A549 (cell line): ENCODE measurements around the gene FBXW2. TPM values are rescaled to one million over a fixed set of nuclear protein-coding genes. Genes with fewer than 3 reads are reported as not detected.

Experiments used
- ATAC-seq, 2 experiments: fragments of 200-7000 bp in 1 of 2; fragments of >200 bp in 1 of 2; cut with Nextera tagmentation in 1 of 2; cut with Tn5 transposase in 1 of 2; 3 replicates each; pipeline versions ENCODE4 v1.8.0 to v1.9.1; 2018 to 2020; ENCODE audit warnings: mild to moderate bottlenecking in 1 of 2, moderate library complexity in 1 of 2
- CTCF ChIA-PET: fragments of 300-600 bp; sonication (Branson Sonifier 250); formaldehyde crosslinking; extraction: SDS; loops from one replicate; lab custom pipeline; 2021; ENCODE audit warnings: antibody characterized with exemption, inconsistent platforms; lab: Yijun Ruan, JAX
- POLR2A ChIA-PET: fragments of 350-600 bp; formaldehyde crosslinking; extraction: SDS; loops from one replicate; lab custom pipeline; 2021; ENCODE audit warnings: antibody characterized with exemption, inconsistent platforms; lab: Yijun Ruan, JAX
- DNase-seq, 2 experiments: peaks; one replicate each; pipeline versions ENCODE4 v3.0.0 to v3.0.0-alpha.2; 2011 to 2016; ENCODE audit warnings: low read depth in 1 of 2, low spot score in 1 of 2
- FAIRE-seq: peaks from 2 replicates; lab custom pipeline; 2011; peaks lifted over from hg19 to GRCh38; lab: Jason Lieb, UNC
- H3K27ac ChIP-seq, 2 experiments: fragments of >200 bp; sonication (Bioruptor Twin); formaldehyde crosslinking; 3 replicates each; pipeline ENCODE4 v1.5.1; 2016 to 2017
- H3K4me1 ChIP-seq: fragments of >200 bp; sonication (Bioruptor Twin); formaldehyde crosslinking; 3 replicates; pipeline ENCODE4 v1.6.1; 2016
- H3K4me2 ChIP-seq: fragments of >200 bp; sonication (Bioruptor Twin); formaldehyde crosslinking; 3 replicates; pipeline ENCODE4 v1.6.1; 2016
- H3K4me3 ChIP-seq: fragments of >200 bp; sonication (Bioruptor Twin); formaldehyde crosslinking; 3 replicates; pipeline ENCODE4 v1.5.1; 2016
- H3K9me3 ChIP-seq: fragments of >200 bp; sonication (Bioruptor Twin); formaldehyde crosslinking; 3 replicates; pipeline ENCODE4 v1.6.1; 2016
- BHLHE40 ChIP-seq: IDR thresholded peaks from 2 replicates; pipeline ENCODE4 v1.6.1; 2012; ENCODE audit warnings: low read depth, low read length, inconsistent platforms
- CBX8 ChIP-seq: fragments of 200-600 bp; sonication (generic); IDR thresholded peaks from 2 replicates; pipeline ENCODE4 v1.6.1; 2016
- CHD2 ChIP-seq: fragments of 150-350 bp; IDR thresholded peaks from 2 replicates; pipeline ENCODE4 v1.6.1; 2014; ENCODE audit warnings: low read length; ENCODE audit not compliant: partially characterized antibody
- GATA3 ChIP-seq: IDR thresholded peaks from 2 replicates; pipeline ENCODE4 v1.6.1; 2012; ENCODE audit warnings: borderline replicate concordance
- HDAC2 ChIP-seq: fragments of 200-600 bp; sonication (generic); IDR thresholded peaks from 2 replicates; pipeline ENCODE4 v1.6.1; 2016
- HOXA7 ChIP-seq: fragments of 250-450 bp; sonication (Bioruptor Pico); IDR thresholded peaks from 2 replicates; pipeline ENCODE4 v1.5.0; 2020; ENCODE audit warnings: mild to moderate bottlenecking, moderate library complexity
- HOXB13 ChIP-seq: fragments of 250-450 bp; sonication (Bioruptor Pico); IDR thresholded peaks from 2 replicates; pipeline ENCODE4 v1.5.0; 2020; ENCODE audit warnings: low read depth, mild to moderate bottlenecking, moderate library complexity
- HOXB5 ChIP-seq: fragments of 250-450 bp; sonication (Bioruptor Pico); IDR thresholded peaks from 2 replicates; pipeline ENCODE4 v1.5.0; 2020; ENCODE audit warnings: mild to moderate bottlenecking, moderate library complexity
- JUN ChIP-seq, 2 experiments: fragments of >200 bp; sonication (Bioruptor Twin); formaldehyde crosslinking; IDR thresholded peaks; 2 replicates in 1 of 2; 3 replicates in 1 of 2; pipeline ENCODE4 v1.6.1; 2016 to 2017
- JUNB ChIP-seq: fragments of >200 bp; sonication (Bioruptor Twin); formaldehyde crosslinking; IDR thresholded peaks from 2 replicates; pipeline ENCODE4 v1.6.1; 2016
- MYC ChIP-seq: IDR thresholded peaks from 2 replicates; pipeline ENCODE4 v1.6.1; 2012; ENCODE audit warnings: mild to moderate bottlenecking, inconsistent platforms, low read length, improper control_type of control experiment, borderline replicate concordance
- NPAS2 ChIP-seq: fragments of 250-450 bp; sonication (Bioruptor Pico); IDR thresholded peaks from 2 replicates; pipeline ENCODE4 v1.8.0; 2022; ENCODE audit warnings: mild to moderate bottlenecking, moderate library complexity, borderline replicate concordance
- NR3C1 ChIP-seq: fragments of >200 bp; sonication (Bioruptor Twin); formaldehyde crosslinking; IDR thresholded peaks from 3 replicates; pipeline ENCODE4 v1.6.1; 2017
- PHF8 ChIP-seq: fragments of 200-600 bp; sonication (generic); IDR thresholded peaks from 2 replicates; pipeline ENCODE4 v1.6.1; 2016; ENCODE audit warnings: low read depth, mild to moderate bottlenecking, antibody characterized with exemption, moderate library complexity, borderline replicate concordance
- POLR2A ChIP-seq: IDR thresholded peaks from 2 replicates; pipeline ENCODE4 v1.6.1; 2012; ENCODE audit warnings: mild to moderate bottlenecking, low read length
- POLR2AphosphoS2 ChIP-seq: conservative IDR thresholded peaks from 2 replicates; pipeline ENCODE4 v1.6.1; 2012; ENCODE audit warnings: low read length, improper control_type of control experiment, inconsistent platforms
- RFX5 ChIP-seq: fragments of 450-650 bp; IDR thresholded peaks from 2 replicates; pipeline ENCODE4 v1.7.1; 2014; ENCODE audit warnings: antibody characterized with exemption, mild to moderate bottlenecking, moderate library complexity
- SMC3 ChIP-seq: fragments of >200 bp; sonication (Bioruptor Twin); formaldehyde crosslinking; IDR thresholded peaks from 3 replicates; pipeline ENCODE4 v1.6.1; 2018; ENCODE audit warnings: inconsistent platforms
- TFCP2L1 ChIP-seq: fragments of 250-450 bp; sonication (Bioruptor Pico); IDR thresholded peaks from 2 replicates; pipeline ENCODE4 v1.5.0; 2021; ENCODE audit warnings: mild to moderate bottlenecking
- TP53 ChIP-seq: fragments of 250-450 bp; sonication (Bioruptor Pico); IDR thresholded peaks from 2 replicates; pipeline ENCODE4 v1.5.0; 2021; ENCODE audit warnings: mild to moderate bottlenecking, moderate library complexity
- ZC3H11A ChIP-seq: fragments of 450-650 bp; IDR thresholded peaks from 2 replicates; pipeline ENCODE4 v1.6.1; 2014; ENCODE audit warnings: antibody characterized with exemption, mild to moderate bottlenecking
- ZNF302 ChIP-seq: fragments of 250-450 bp; sonication (Bioruptor Pico); IDR thresholded peaks from 2 replicates; pipeline ENCODE4 v1.9.0; 2021; ENCODE audit warnings: inconsistent platforms, mild to moderate bottlenecking, moderate library complexity
- WGBS: methylation state at CpG from one replicate; pipeline ENCODE4 v1.1.6; 2017; ENCODE audit errors: missing lambda C conversion rate; 5-methylcytosine and 5-hydroxymethylcytosine counted together
- polyA minus RNA-seq: library from RNA; depleted of rRNA, polyadenylated mRNA; stranded (reverse); fragments of >200 nt; gene quantifications from 2 replicates; pipeline ENCODE4 v1.2.3, GENCODE V29; 2011; rRNA and poly(A)+ RNA removed
- polyA plus RNA-seq, 4 experiments: library from polyadenylated mRNA; depleted of rRNA in 3 of 4; stranded (reverse); fragments of >200 nt; fragmentation: RNase III in 1 of 4; extraction: RNeasy Plus Mini Kit Qiagen cat#74134 plus additional on column Dnase treatment in 1 of 4; gene quantifications; 2 replicates in 3 of 4; 3 replicates in 1 of 4; pipeline ENCODE4 v1.2.3, GENCODE V29; 2011 to 2017
- TF ChIP-seq, protein P1 (sequence below): IDR thresholded peaks from 2 replicates; pipeline ENCODE4 v1.6.1; 2012
- TF ChIP-seq, protein P2 (sequence below): fragments of 150-350 bp; IDR thresholded peaks from 2 replicates; pipeline ENCODE4 v1.6.1; 2014; ENCODE audit warnings: low read depth, mild to moderate bottlenecking, low read length
- TF ChIP-seq, protein P3 (sequence below): IDR thresholded peaks from 2 replicates; pipeline ENCODE4 v1.6.1; 2012; ENCODE audit warnings: low read depth, borderline replicate concordance
- TF ChIP-seq, protein P4 (sequence below): fragments of 250-450 bp; sonication (Bioruptor Pico); IDR thresholded peaks from 2 replicates; pipeline ENCODE4 v1.5.0; 2021; ENCODE audit warnings: mild to moderate bottlenecking, moderate library complexity, borderline replicate concordance
- TF ChIP-seq, protein P5 (sequence below): fragments of >200 bp; sonication (Bioruptor Twin); formaldehyde crosslinking; IDR thresholded peaks from 3 replicates; pipeline ENCODE4 v1.6.1; 2016
- TF ChIP-seq, protein P6 (sequence below): fragments of >200 bp; sonication (Bioruptor Twin); formaldehyde crosslinking; IDR thresholded peaks from 3 replicates; pipeline ENCODE4 v1.5.1; 2016

Gene FBXW2, protein sequence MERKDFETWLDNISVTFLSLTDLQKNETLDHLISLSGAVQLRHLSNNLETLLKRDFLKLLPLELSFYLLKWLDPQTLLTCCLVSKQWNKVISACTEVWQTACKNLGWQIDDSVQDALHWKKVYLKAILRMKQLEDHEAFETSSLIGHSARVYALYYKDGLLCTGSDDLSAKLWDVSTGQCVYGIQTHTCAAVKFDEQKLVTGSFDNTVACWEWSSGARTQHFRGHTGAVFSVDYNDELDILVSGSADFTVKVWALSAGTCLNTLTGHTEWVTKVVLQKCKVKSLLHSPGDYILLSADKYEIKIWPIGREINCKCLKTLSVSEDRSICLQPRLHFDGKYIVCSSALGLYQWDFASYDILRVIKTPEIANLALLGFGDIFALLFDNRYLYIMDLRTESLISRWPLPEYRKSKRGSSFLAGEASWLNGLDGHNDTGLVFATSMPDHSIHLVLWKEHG
- 56.0 and 60.0 TPM in 2 replicates for polyA plus RNA-seq (2011; rRNA removed)
- polyA plus RNA-seq (2012; cell fraction: cytosol; rRNA removed) = 28.8 and 29.0 TPM in 2 replicates
- polyA plus RNA-seq (2012; cell fraction: nucleus; rRNA removed) = 15.5 and 27.9 TPM in 2 replicates
- polyA plus RNA-seq (2017; fragmentation: RNase III; extraction: RNeasy Plus Mini Kit Qiagen cat#74134 plus additional on column Dnase treatment) = 28.8 to 33.5 TPM (median 33.1 TPM) in 3 replicates
- 50.3 and 56.8 TPM in 2 replicates for polyA minus RNA-seq

DNA sequence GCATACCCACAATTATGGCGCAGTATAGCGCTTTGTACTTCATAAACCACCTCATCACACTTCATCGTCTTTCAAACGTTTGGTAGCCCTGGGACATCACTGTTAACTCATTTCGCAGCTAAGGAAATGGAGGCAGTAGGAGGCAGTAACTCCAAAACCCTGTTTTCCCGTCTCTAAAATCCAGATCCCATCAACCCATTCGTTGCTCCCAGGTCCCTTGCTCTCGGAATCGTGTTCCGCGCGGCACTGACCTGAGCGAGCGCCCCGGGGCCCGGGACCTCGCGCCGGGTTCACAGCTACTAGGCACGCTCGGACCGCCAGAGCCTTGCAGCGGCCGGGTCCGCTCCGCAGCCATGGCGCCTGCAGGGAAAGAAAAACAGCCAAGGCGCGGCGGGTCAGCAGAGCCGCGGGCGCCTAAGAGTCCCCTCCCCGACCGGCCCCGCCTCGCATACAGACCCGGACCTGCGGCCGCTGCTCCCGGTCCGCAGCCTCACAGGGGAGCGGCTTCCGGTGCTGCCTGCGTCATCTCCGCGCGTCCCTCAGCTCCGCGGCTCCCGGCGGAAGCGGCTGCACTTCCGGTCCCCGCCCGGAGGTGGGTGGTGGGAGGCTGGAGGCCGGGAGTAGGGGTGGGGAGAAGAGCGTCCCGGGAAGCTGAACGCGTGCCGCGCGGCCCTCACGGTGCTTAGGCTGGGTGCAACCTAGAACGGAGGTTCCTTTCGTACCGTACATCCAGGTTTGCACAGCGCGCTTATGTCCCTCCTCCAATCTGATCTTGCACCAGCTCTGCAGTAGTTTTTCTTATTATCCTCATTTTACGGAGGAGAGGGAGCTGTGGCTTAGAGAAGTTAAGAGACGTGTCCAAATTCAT lies at the start of gene FBXW2:
Gene FBXW2, minus strand, starts transcription at position 519 of the 868 bp plus-strand sequence. CDS start 5,158 bp downstream, outside the sequence.
- peaks cover 16% of the 10 kb centered on the region for H3K4me1 ChIP-seq
- DNase-seq (peak; percentile 90 to 92), ATAC-seq (peak; percentile 99), FAIRE-seq (no peak)
- no peaks in the 10 kb centered on the region for H3K9me3 ChIP-seq
- WGBS = 2% methylated on average over 35 of the region's 72 CpGs
- ChIA-PET POLR2A (interaction anchor here (0.6 to 2.1 kb wide), 38 partner anchors 9 to 328 kb away, joined by 3 to 17 read pairs (median 4); partner anchors contain the start of genes MEGF9 and PHF19), CTCF (interaction anchor here (0.6 to 2.3 kb wide), 7 partner anchors 14 to 289 kb away, joined by 3 to 14 read pairs (median 4); no protein-coding TSS in a partner anchor)
- H3K4me2 ChIP-seq = peak within 1 kb of the TSS; percentile 79
- peak within 1 kb of the TSS; percentile 67 for H3K4me3 ChIP-seq
- peak within 1 kb of the TSS; percentile 89 to 97 for H3K27ac ChIP-seq
- TF ChIP-seq SMC3 = no peak; the same call in 2 of the 3 replicates
- TF ChIP-seq GATA3 = 0 out of 2 replicates have a peak, but pooled peaks have one; percentile 31
- TF ChIP-seq CHD2 = no peak
- TF ChIP-seq ZNF302 (CRISPR knock-in tag) = no peak
- TF ChIP-seq, protein P1, sequence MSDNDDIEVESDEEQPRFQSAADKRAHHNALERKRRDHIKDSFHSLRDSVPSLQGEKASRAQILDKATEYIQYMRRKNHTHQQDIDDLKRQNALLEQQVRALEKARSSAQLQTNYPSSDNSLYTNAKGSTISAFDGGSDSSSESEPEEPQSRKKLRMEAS = peak; percentile 94
- TF ChIP-seq PHF8 = peak; percentile 79; the same call in 1 of the 2 replicates
- no peak for TF ChIP-seq POLR2AphosphoS2
- TF ChIP-seq TFCP2L1 (CRISPR knock-in tag) = no peak
- TF ChIP-seq ZC3H11A = no peak
- TF ChIP-seq, protein P2, sequence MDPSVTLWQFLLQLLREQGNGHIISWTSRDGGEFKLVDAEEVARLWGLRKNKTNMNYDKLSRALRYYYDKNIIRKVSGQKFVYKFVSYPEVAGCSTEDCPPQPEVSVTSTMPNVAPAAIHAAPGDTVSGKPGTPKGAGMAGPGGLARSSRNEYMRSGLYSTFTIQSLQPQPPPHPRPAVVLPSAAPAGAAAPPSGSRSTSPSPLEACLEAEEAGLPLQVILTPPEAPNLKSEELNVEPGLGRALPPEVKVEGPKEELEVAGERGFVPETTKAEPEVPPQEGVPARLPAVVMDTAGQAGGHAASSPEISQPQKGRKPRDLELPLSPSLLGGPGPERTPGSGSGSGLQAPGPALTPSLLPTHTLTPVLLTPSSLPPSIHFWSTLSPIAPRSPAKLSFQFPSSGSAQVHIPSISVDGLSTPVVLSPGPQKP = peak; percentile 88
- TF ChIP-seq, protein P3, sequence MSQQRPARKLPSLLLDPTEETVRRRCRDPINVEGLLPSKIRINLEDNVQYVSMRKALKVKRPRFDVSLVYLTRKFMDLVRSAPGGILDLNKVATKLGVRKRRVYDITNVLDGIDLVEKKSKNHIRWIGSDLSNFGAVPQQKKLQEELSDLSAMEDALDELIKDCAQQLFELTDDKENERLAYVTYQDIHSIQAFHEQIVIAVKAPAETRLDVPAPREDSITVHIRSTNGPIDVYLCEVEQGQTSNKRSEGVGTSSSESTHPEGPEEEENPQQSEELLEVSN = peak; percentile 61
- no peak for TF ChIP-seq BHLHE40
- TF ChIP-seq NR3C1 = no peak
- peak; percentile 86 to 97; a peak in 4 of 5 replicates for TF ChIP-seq JUN (IDR thresholded peaks at IDR 0.05)
- TF ChIP-seq NPAS2 (CRISPR knock-in tag) = no peak
- TF ChIP-seq POLR2A = peak; percentile 96
- no peak for TF ChIP-seq JUNB
- TF ChIP-seq HOXB5 = no peak
- TF ChIP-seq, protein P4, sequence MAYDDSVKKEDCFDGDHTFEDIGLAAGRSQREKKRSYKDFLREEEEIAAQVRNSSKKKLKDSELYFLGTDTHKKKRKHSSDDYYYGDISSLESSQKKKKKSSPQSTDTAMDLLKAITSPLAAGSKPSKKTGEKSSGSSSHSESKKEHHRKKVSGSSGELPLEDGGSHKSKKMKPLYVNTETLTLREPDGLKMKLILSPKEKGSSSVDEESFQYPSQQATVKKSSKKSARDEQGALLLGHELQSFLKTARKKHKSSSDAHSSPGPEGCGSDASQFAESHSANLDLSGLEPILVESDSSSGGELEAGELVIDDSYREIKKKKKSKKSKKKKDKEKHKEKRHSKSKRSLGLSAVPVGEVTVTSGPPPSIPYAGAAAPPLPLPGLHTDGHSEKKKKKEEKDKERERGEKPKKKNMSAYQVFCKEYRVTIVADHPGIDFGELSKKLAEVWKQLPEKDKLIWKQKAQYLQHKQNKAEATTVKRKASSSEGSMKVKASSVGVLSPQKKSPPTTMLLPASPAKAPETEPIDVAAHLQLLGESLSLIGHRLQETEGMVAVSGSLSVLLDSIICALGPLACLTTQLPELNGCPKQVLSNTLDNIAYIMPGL (CRISPR knock-in tag) = no peak
- TF ChIP-seq HOXB13 = no peak
- TF ChIP-seq, protein P5, sequence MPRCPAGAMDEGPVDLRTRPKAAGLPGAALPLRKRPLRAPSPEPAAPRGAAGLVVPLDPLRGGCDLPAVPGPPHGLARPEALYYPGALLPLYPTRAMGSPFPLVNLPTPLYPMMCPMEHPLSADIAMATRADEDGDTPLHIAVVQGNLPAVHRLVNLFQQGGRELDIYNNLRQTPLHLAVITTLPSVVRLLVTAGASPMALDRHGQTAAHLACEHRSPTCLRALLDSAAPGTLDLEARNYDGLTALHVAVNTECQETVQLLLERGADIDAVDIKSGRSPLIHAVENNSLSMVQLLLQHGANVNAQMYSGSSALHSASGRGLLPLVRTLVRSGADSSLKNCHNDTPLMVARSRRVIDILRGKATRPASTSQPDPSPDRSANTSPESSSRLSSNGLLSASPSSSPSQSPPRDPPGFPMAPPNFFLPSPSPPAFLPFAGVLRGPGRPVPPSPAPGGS = peak; percentile 95
- TF ChIP-seq RFX5 = 0 out of 2 replicates have a peak, but pooled peaks have one; percentile 22
- no peak for TF ChIP-seq MYC
- no peak for TF ChIP-seq HOXA7 (CRISPR knock-in tag)
- TF ChIP-seq HDAC2 = no peak
- TF ChIP-seq TP53 (CRISPR knock-in tag) = no peak
- TF ChIP-seq CBX8 = no peak
- TF ChIP-seq, protein P6, sequence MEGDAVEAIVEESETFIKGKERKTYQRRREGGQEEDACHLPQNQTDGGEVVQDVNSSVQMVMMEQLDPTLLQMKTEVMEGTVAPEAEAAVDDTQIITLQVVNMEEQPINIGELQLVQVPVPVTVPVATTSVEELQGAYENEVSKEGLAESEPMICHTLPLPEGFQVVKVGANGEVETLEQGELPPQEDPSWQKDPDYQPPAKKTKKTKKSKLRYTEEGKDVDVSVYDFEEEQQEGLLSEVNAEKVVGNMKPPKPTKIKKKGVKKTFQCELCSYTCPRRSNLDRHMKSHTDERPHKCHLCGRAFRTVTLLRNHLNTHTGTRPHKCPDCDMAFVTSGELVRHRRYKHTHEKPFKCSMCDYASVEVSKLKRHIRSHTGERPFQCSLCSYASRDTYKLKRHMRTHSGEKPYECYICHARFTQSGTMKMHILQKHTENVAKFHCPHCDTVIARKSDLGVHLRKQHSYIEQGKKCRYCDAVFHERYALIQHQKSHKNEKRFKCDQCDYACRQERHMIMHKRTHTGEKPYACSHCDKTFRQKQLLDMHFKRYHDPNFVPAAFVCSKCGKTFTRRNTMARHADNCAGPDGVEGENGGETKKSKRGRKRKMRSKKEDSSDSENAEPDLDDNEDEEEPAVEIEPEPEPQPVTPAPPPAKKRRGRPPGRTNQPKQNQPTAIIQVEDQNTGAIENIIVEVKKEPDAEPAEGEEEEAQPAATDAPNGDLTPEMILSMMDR = no peak
